HPDE6-E6E7 (cell line): ENCODE measurements around the gene UBTD1.
"Not testable (repeated sequence)": the region's sequence is repeated elsewhere in the genome, so short reads cannot be mapped to it uniquely, and the experiment has no call there.

Experiments used
- DNase-seq: peaks from one replicate; pipeline ENCODE4 v3.0.0; 2011; ENCODE audit warnings: missing footprints; ENCODE audit errors: extremely low spot score

Gene UBTD1

DNA sequence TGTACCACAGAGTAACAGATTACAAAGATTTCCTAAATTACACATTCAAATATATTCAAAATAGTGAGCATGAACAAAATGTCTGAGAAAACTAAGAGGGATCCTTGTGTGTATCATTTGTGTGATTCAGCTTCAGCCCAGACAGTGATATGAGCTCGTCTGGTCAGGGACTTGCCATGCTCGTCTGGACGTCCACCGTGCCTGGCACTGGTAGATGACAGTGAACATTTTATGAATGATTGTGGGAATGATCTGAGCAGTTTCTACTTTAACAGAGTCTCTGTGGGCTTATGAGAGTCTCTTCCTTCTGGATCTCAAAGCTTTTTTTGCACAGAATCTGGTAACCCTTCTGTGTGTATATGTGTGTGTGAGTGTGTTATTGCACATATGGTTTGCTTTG lies 39.7 kb downstream of the UBTD1 start:
- no peak for DNase-seq

DNA sequence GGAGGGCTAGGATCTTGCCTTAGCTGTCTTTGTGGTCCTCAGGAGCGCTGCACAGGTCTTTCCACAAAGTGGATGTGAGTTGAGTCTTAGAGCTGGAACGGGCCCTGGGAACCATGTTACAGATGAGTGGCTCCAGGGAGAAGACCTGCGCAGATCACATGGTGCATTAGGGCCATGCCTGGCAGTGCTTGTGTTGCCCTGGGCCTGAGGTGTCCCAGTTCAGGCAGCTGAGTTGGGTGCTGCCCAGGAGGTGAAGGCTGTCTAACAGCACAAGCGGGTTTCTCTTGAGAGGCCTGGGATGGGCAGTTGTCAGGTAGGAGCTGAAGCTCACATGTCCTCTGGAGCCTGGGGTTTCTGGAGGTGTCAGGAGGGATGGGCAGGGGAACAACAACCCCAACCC lies 40.1 kb downstream of the UBTD1 start:
- no peak for DNase-seq

DNA sequence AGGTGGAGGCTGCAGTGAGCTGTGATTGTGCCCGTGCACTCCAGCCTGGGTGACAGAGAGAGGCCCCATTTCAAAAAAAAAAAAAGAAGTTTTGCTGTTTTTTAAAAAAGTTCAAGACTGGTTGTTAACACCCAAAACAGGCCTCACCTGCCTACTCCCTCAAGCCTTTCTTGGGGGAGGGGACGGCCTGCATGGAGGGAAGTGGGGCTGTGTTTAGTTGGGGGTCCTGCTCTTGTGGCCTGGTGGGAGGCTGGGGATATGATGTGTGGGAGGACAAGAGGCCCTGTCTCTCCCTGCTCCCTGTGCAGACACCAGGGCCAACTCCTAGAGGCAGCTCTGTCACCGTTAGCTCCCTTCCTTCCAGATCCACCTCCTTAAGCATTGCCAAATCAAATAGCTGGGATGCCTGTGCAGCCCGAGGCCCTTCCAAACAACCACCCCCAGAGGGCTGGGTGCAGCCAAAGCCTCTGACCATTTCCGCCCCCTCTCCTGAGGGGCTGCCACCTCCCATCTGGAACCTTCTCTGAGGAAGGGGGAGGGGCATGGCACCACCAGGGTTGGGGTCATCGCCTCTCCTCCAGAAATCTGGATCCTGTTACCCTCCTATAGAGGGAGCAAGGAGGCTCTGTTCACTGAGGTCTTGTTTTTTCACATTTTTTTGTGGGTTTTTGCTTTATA lies 40.9 kb downstream of the UBTD1 start:
- DNase-seq, result no peak

DNA sequence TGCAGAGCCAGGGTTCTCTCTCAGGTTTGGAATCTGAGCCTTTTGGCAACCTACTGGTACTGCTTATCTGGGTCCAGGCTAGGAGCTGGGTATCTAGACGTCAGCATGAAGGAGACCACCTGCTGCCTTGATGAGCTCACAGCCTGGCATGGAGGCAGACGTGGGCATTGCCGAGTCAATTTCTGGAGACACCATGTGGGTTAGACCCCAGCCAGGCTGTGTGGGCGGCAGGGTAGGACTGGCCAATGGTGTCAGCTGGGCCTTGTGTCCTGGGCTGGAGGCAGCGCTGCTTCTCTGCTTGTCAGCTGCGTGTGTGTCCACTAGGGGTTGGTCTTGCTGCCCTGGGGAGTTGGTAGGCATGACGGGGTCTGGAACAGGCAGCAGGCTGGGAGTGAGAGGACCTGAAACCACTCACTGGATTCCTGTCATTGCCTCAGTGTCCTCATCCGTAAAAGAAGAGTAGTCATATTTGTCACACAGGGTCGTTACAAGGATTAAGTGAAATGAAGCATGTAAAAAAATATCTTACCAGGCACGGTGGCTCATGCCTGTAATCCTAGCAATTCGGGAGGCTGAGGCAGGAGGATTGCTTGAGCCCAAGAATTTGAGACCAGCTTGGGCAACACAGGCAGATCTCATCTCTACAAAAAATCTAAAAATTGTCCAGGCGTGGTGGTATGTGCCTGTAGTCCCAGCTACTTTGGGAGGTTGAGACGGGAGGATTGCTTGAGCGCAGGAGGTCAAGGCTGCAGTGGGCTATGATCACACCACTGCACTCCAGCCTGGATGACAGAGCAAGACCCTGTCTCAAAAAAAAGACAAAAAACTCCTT lies 42.2 kb downstream of the UBTD1 start:
- DNase-seq, result no peak

DNA sequence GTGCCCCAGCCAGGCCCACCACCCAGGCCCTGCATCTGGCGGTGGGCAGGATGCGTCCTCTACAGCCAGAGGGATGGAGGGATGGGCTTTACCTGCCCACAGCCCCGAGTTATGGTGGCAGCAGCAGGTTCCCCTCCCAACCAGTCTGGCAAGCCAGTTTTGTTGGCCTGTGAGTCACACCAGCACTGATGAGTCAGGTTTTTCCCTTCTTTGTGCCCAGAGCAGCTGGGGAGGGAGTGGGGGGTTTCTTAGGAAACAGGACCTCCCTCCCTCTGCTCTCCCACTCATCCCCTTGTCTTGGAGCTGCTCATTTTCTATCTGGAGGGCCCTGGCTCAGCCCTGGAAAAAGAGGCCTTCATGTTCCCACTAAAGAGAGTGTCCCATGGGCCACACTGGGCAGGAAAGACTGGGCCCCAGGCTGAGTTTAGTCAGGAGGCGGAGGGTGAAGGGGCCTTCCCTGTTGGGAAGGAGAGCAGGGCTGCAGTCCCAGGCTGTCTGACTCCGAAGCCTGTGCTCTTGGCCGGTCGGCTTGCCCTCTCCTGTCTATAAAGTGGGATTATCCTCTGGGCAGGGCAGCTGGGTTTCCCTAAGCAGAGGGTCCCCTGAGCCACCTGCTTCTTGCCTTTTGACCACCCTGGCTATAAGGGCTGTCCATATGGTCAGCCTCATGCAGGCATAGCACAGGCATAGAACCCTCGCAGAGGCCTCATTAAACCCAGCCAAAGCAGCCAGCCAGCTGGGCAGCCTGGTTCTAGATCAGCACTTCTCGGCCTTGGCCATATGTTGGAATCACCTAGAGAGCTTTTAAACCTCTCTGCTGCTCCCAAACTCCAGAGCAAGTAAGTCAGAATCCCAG lies 43.7 kb downstream of the UBTD1 start:
- DNase-seq, result peak; percentile 92

- peak; percentile 98 for DNase-seq
Observed at GRCh38 chr10:97543025-97543546, 44.4 kb downstream of the UBTD1 start.

DNA sequence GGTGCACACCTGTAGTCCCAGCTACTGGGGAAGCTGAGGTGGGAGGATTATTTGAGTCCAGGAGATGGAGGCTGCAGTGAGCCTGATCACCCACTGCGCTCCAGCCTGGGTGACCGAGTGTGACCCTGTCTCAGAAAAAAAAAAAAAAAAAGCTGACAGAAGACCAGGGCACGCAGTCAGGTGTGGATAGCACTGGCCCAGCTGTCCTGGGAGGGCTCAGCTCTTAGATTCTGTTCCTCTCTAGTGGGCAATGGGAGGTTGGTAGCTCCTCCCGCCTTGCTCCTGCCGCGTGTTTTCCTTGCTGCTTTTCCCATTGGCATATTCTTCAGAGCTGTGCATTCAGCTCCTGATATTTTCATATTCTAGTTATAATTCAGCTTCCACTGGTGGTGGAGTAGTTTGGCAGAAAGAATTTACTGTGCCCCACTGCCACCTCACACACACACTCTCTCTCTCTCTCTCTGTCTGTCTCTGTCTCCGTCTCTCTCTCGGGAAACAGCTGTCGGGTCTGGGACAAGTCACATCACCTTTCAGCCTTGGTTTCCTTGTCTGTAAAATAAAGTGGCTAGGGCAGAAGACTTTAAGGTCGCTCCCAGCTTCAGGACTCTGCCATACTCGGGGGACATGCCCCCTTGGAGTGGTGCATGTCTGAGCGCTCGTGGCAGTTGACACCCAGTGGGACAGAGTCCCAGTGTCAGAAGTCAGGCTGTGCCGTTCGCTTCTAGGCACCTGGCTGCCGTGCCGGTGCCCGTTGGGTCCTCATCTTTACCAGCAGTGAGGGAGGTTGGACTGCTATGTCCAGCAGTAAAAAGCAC lies 47.9 kb downstream of the UBTD1 start:
- DNase-seq, result no peak

DNA sequence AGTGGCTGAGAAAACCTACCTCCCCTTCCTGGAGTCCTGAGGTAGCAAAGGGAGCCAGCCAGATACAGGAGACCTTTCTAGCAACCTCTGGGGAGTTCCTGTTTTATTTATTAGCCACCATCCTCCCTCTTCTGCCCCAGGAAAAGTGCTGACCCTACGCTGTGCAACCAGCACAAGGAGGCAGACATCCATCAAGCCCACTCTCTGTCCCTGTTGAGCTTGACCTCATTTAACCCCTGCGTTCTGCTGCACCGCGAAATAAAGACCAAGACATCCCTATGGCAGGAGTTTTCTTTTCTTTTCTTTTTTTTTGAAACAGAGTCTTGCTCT lies 48.5 kb downstream of the UBTD1 start:
- DNase-seq, result no peak

GRCh38 chr10:97547962-97548361 lies 49.2 kb downstream of the UBTD1 start:
- DNase-seq, result no peak

DNA sequence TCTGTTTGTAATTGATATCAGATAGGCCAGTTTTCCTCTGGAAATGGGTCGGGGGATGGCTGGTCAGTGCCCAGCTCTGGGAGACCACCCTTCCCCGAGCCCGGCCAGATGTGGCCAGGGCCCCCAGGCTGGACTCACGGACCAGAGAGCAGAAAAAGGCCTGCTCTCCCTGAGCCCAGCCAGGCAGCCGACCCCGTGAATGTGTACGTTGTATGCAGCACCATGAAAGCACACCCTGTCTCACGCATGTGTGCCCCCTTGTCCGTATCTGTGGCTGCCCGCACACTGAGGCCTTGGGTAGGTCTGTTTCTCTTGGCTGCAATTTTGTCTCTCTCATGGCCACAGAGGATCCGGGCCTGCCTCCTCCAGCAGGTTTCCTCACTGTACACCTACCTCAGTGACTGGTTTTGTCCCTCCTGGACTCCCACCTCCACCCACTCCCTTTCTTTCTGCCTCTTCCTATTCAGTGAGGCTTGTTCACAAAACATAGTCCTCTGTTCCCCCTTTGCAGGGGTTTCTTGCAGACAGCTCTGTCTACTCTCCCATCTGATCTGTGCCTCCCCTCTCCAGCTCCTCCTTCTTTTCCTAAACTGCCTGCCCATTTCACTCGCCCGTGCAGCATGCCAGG lies 50.2 kb downstream of the UBTD1 start:
- no peak for DNase-seq

DNA sequence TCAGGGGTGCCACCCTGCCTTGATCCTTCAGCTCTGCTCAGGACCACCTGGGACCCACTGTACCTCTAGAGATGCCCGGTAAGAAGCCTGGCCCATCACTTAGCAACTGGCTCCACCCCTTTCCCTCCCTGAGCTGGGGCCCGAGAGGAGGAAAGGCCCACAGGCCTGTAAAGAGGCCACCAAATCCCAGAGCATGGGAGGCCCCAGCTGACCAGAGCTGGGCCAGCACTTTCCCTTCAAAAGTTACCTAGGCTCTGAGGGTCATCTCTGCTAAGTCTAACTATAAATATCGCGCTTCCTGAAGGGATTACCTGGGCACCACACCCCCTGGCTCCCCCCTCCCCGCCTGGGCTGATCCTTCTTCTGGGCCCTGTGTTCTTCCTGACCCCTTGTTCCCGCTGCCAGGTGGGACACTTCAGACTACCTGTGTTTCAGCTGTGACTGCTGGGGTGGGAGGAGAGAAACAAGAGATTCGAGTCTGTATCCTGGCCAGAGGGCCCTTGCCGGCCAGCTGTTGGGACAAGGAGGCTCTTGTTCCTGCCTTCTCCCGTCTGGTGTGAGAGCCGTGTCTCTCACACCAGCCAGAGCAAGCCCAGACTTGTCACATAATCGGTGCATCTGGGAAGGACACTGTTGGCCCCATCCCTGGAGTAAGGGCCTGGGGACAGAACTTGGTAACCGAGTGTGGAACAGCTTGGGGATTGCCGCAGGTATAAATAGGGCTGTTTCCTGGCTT lies 51.0 kb downstream of the UBTD1 start:
- DNase-seq, result no peak

DNA sequence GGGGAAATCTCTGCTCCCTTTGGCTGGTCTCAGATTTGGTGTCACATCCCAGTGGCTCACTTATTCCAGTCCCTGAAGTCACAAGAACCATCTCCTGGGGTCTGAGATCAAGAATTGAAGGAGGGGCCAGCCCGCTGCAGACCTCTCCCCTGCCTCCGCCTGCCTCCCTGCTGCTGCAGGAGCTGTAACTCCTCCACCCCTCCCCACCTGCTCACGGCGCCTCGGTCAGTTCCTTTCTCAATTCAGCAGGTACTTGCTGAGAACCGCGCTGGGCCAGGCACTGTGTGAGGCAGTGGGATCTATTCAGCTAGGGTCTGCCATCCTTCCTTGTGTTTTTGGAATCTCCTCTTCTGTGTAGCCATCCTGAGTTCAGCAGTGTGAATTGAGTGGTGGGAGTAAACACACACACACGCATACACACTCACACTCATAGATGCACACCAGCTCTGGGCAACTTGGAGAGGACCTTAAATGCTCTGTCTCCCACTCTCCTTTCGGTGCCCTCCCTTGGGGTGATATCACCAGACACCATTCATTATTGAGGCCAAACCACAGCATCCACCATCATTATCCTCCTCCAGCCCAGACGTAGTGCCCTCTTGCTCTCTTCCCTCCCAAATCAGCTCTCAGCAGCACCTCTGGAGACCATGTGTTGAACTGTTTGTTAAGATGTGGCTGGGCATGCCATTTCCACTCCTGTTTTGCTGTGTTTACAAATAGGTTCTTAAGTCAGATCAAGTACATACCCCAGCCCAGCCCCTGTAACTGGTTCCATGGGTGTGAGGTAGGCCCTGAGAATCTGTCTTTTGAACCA lies 51.8 kb downstream of the UBTD1 start:
- DNase-seq, result no peak

DNA sequence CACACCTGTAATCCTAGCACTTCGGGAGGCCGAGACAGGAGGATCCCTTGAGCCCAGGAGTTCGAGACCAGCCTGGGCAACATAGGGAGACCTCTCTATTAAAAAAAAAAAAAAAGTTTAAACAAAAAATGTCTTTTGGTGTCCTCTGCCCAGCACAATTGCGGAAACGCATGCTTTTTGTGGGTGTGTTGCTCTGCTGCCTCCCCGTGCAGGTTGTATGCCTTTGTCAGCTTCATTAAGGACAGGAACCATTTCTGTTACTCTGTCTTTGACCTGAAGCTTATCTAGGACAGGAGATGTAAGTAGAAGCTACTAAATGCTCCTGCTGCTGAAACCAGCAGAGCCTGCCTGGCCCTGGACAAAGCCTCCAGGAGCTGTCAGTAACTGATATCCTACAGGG lies 52.5 kb downstream of the UBTD1 start:
- no peak for DNase-seq

DNA sequence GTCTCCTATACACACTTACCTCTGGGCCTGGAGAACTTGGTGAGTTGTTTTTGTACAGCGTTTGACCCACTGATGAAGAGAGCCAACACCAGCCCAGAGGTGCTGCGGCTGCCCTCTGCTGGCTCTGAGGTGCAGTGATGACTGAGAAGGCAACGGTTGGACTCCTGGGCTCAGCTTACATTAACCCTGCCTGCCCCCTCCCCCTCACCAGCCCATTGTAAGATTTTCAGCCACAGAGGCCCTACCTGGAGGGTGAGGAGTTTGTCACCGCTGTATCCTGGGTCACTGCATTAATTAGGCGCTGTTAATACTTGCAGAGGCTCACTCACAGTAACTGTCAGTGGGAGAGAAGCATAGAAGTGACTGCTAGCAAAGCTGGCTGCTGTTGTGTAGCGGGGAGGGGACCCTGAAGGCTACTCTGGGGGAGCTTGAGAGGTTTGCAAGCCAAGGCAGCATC lies 54.9 kb downstream of the UBTD1 start:
- DNase-seq, result peak; percentile 67

- DNase-seq, result not testable (repeated sequence)
Observed at GRCh38 chr10:97554336-97554735, 55.6 kb downstream of the UBTD1 start.

- not testable (repeated sequence) for DNase-seq
Observed at GRCh38 chr10:97555541-97555940, 56.8 kb downstream of the UBTD1 start.

DNA sequence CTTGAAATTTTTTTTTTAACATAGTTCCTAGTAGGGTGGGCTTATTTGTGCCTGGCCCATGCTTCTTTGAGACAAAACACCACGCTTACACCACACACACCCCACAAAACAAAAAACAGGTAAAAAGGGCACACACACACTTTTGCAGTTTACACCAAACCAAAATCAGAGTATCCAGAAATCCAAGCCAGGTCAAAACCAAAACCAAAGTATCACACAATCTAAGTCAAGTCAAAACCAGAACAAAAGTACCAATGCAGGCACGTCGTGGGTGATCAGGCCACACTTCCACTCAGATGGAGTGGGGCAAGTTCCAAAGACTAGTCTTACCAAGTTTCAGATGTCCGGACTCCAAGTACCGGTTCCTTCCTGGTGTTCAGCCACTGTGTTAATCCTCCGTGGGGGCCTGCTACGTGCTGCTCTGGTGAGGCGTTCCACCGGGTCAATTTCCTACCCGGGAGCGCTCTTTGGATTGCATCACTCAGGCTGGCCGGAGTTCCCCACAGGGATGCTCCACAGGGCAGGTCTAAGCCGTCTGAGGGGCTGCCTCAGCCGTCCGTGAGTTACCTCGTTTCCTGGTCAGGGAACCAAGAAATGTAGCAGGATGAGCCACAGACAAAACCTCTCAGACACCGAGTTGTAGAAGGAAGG lies 62.1 kb downstream of the UBTD1 start:
- not testable (repeated sequence) for DNase-seq

DNA sequence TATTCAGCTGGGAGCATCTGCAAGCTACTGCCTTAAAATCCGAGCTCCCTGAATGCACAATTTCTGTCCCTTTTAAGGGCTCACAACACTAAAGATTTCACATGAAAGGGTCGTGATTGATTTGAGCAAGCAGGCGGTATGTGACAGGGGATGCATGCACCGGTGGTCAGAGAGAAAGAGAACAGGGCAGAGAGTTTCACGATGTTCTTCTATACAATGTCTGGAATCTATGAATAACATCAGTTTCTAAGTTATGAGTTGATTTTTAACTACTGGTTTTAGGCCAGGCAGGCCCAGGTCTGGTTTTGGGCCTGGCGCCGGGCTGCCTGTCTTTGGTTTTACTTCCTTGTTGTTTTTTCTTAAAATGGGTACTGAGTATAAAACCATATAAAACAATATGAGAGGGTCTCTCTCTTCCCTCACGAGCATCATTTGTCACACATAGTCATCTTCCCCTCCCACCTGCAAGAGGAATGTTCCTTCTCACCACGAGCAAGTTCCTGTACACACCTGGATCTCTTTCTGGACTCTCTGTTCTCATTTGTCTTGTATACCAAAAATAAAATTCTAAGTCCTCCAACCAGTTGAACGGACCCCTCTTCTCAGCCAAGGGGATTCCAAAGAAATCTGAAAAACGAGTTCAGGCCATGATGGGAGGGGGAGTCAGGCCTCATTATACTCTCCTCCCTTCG lies 62.8 kb downstream of the UBTD1 start:
- DNase-seq, result not testable (repeated sequence)
